Natural killer cell (primary cell): ENCODE measurements around the gene RUVBL1. TPM values are rescaled to one million over a fixed set of nuclear protein-coding genes. Genes with fewer than 3 reads are reported as not detected.
A peak's percentile ranks its signal among the peaks of the same experiment; 100 is the strongest.

Experiments
- ATAC-seq, 3 donors: fragments of 150-1000 bp in 2 of 3; fragments of 200-7000 bp in 1 of 3; cut with Tn5 transposase; 1 replicate in 1 of 3; 2 replicates in 2 of 3; pipeline ENCODE4 v1.10.0; 2021; ENCODE audit warnings: mild to moderate bottlenecking in 2 of 3, moderate library complexity in 2 of 3
- DNase-seq, 2 donors: peaks; one replicate each; pipeline versions ENCODE4 v3.0.0 to v3.0.0-alpha.2; 2013 to 2021; ENCODE audit warnings: mixed read lengths in 1 of 2
- H3K27ac ChIP-seq: one replicate; pipeline ENCODE4 v1.5.1; 2013; ENCODE audit warnings: mild to moderate bottlenecking, low read length
- H3K27me3 ChIP-seq: one replicate; pipeline ENCODE4 v1.6.1; 2013; ENCODE audit warnings: low read length; ENCODE audit not compliant: control insufficient read depth, insufficient read depth
- H3K36me3 ChIP-seq: one replicate; pipeline ENCODE4 v1.6.1; 2013; ENCODE audit warnings: low read length; ENCODE audit not compliant: control insufficient read depth, insufficient read depth
- H3K4me1 ChIP-seq: one replicate; pipeline ENCODE4 v1.6.1; 2013; ENCODE audit warnings: low read length; ENCODE audit not compliant: control insufficient read depth, insufficient read depth
- H3K4me3 ChIP-seq: one replicate; pipeline ENCODE4 v1.5.1; 2013; ENCODE audit warnings: low read length
- H3K9me3 ChIP-seq: one replicate; pipeline ENCODE4 v1.6.1; 2013; ENCODE audit warnings: low read length; ENCODE audit not compliant: control insufficient read depth, insufficient read depth
- H3K27ac Mint-ChIP-seq, 2 donors: one replicate each; pipeline ENCODE4 v1.8.0; 2022; ENCODE audit warnings: mild to moderate bottlenecking in 2 of 2, mixed read lengths in 2 of 2, moderate library complexity in 1 of 2
- H3K27me3 Mint-ChIP-seq, 2 donors: one replicate each; pipeline ENCODE4 v1.8.0; 2022; ENCODE audit warnings: low read depth in 2 of 2, mixed read lengths in 2 of 2
- H3K36me3 Mint-ChIP-seq: one replicate; pipeline ENCODE4 v1.8.0; 2022; ENCODE audit warnings: mixed read lengths
- H3K4me1 Mint-ChIP-seq, 2 donors: one replicate each; pipeline ENCODE4 v1.8.0; 2022; ENCODE audit warnings: mixed read lengths in 2 of 2
- H3K4me3 Mint-ChIP-seq: one replicate; pipeline ENCODE4 v1.8.0; 2022; ENCODE audit warnings: mild to moderate bottlenecking, moderate library complexity, mixed read lengths
- H3K9me3 Mint-ChIP-seq, 2 donors: one replicate each; pipeline ENCODE4 v1.8.0; 2022; ENCODE audit warnings: mixed read lengths in 2 of 2
- WGBS: methylation state at CpG from one replicate; pipeline ENCODE4 v1.1.7; 2013; ENCODE audit warnings: missing lambda C conversion rate; ENCODE audit not compliant: insufficient coverage; 5-methylcytosine and 5-hydroxymethylcytosine counted together
- intact Hi-C: fragments of 100-400 bp; cut with micrococcal nuclease; formaldehyde crosslinking; loops from one replicate; pipeline ENCODE4 v1.14.2; 2022
- total RNA-seq, 4 donors: library from RNA; stranded (reverse); fragments of 120-200 nt in 1 of 4; gene quantifications; one replicate each; pipeline versions ENCODE4 v1.2.3 to v1.2.4, GENCODE V29; 2013 to 2022
- TF ChIP-seq, protein P1 (sequence below): fragments of 200-600 bp; IDR thresholded peaks from one replicate; pipeline ENCODE4 v1.8.0; 2022; ENCODE audit warnings: antibody characterized with exemption

The RUVBL1 gene
- total RNA-seq, 3 donors from 2014 or later (not counting 1 experiment from before 2014, with no cell fraction given), result 11.9 to 18.5 (median 14.1) TPM

DNA sequence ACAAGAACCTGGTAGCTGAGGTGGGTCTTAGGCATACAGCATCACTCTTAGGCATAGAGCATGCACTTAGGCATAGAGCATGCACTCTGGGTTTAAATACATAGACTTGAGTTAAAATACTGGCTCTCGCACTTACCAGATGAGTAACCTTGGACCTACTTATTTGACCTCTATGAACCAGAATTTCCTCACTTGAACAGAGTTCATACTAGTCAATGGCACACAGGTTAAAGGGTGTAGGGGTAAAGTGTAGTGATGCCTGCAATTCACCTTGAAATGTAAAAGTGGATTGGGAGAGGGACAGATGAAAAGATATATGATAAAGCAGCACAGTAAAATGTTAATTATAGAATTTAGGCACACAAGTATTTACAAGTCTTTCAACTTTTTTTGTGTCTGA lies 1.6 kb downstream of the RUVBL1 start:
- Mint-ChIP-seq H3K27ac (peak overlapping the region in 1 of 2 donors; percentile 95), H3K36me3 (no peaks in the 10 kb centered on the region), H3K9me3 (peaks cover 0 to 3% of the 10 kb centered on the region in 2 donors), H3K27me3 (no peaks in the 10 kb centered on the region), H3K4me1 (peaks cover 20 to 29% of the 10 kb centered on the region in 2 donors), H3K4me3 (peak overlapping the region; percentile 99)
- H3K4me1 ChIP-seq, result peaks cover 17% of the 10 kb centered on the region
- no peaks in the 10 kb centered on the region for H3K9me3 ChIP-seq
- H3K27me3 ChIP-seq, result no peaks in the 10 kb centered on the region
- no peak overlapping the region for H3K4me3 ChIP-seq
- H3K36me3 ChIP-seq, result peaks cover 7% of the 10 kb centered on the region
- WGBS, result 100% methylated on average over 1 of the region's 1 CpG
- intact Hi-C loops, result no loop called here
- DNase-seq (no peak), ATAC-seq (no peak)
- TF ChIP-seq, protein P1, sequence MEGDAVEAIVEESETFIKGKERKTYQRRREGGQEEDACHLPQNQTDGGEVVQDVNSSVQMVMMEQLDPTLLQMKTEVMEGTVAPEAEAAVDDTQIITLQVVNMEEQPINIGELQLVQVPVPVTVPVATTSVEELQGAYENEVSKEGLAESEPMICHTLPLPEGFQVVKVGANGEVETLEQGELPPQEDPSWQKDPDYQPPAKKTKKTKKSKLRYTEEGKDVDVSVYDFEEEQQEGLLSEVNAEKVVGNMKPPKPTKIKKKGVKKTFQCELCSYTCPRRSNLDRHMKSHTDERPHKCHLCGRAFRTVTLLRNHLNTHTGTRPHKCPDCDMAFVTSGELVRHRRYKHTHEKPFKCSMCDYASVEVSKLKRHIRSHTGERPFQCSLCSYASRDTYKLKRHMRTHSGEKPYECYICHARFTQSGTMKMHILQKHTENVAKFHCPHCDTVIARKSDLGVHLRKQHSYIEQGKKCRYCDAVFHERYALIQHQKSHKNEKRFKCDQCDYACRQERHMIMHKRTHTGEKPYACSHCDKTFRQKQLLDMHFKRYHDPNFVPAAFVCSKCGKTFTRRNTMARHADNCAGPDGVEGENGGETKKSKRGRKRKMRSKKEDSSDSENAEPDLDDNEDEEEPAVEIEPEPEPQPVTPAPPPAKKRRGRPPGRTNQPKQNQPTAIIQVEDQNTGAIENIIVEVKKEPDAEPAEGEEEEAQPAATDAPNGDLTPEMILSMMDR, result no peak
- H3K27ac ChIP-seq, result no peak overlapping the region

DNA sequence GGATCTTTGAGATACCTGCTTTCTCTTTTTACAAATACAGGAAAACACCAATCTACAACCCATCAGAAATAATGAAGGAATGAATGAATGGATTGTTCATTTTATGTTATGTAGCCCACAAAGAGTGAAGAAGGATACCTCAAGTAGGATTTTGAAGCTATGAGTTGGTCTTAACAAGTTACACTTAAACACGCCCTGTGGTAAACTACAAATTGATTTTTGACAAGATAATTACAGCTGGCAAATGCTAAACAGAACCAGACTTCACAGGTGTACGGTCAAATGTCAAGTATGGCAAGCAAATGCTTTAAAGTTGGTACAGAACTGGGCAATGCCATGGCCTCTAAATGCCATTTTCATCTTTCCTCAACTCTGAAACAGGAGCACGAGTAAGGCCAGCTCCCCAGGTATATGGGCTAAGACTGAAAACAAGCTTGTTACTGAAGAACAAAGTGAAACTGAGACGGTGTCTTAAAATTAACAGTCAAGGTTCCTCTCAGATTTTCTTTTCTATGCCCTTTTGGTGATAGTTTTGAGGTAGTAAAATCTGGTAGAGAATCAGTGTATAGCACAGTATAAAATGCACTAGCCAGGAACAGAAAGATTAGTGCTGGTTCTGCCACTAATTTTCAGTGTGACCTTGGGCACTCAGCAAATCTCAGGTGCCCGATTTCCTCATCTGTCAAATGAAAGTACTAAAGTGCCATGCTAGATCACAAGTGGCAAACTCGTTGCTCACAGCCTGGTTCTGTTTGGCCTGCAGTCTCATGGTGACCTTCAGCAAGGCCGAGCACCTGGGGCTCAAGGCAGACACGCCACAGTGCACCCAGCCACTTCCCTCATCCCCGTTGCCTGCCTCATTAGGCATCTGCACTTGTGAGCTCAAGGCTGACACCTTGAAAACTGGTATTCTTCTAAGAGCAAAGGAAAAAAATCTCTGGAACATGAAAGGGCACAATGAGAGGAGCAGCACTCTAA lies 9.5 kb downstream of the RUVBL1 start:
- Mint-ChIP-seq H3K27ac (peak overlapping the region; percentile 82 to 87), H3K36me3 (peaks cover 7% of the 10 kb centered on the region), H3K4me1 (peaks cover 30 to 32% of the 10 kb centered on the region in 2 donors), H3K4me3 (peak overlapping the region; percentile 70), H3K27me3 (no peaks in the 10 kb centered on the region), H3K9me3 (no peaks in the 10 kb centered on the region)
- no peaks in the 10 kb centered on the region for H3K27me3 ChIP-seq
- H3K4me3 ChIP-seq, result no peak overlapping the region
- TF ChIP-seq, protein P1, result no peak
- H3K36me3 ChIP-seq, result peaks cover 11% of the 10 kb centered on the region
- intact Hi-C loops, result no loop called here
- H3K9me3 ChIP-seq, result no peaks in the 10 kb centered on the region
- DNase-seq, result peak in 1 of 2 donors; percentile 20
- ATAC-seq, result no peak
- peak overlapping the region; percentile 66 for H3K27ac ChIP-seq
- H3K4me1 ChIP-seq, result peaks cover 16% of the 10 kb centered on the region
- 61% methylated on average over 9 of the region's 9 CpGs for WGBS

DNA sequence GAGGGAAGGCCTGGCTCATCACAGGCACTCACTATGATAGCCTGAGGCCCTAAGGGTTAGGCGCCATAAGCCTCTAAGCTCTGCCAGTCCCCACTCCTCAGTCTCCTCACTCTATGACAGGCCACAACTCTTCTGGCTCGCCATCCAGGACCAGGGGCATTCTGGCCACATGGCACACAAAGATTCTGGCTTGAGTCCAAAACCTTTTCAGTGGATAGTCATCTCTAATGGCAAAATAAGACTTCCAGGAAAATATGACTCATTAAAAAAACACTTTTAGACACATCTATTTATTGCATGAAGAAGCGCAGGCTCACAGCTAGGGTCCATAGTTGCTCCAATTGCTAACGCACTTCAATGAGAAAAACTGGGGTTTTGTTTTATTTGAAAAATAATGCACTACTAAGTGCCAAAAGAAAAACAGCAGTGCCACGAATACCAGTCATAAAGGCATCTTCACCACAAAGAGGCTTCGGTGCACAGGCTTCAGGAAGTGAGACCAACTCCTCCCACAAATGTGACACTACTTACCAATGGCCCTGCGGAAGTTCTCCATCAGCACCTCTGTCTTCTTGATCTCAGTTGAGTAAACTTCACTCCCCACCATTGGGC lies 11.1 kb downstream of the RUVBL1 start:
- intact Hi-C loops, result no loop called here
- ATAC-seq (peak; percentile 69 to 83 (median 82)), DNase-seq (peak in 1 of 2 donors; percentile 78)
- H3K27me3 Mint-ChIP-seq, result no peaks in the 10 kb centered on the region
- H3K27ac ChIP-seq, result peak overlapping the region; percentile 66
- H3K9me3 ChIP-seq, result no peaks in the 10 kb centered on the region
- H3K4me1 ChIP-seq, result peaks cover 16% of the 10 kb centered on the region
- H3K4me1 Mint-ChIP-seq, result peaks cover 30 to 32% of the 10 kb centered on the region in 2 donors
- H3K36me3 Mint-ChIP-seq, result peaks cover 7% of the 10 kb centered on the region
- H3K36me3 ChIP-seq, result peaks cover 4% of the 10 kb centered on the region
- WGBS, result 71% methylated on average over 7 of the region's 7 CpGs
- TF ChIP-seq, protein P1, result no peak
- no peak overlapping the region for H3K4me3 ChIP-seq
- H3K27me3 ChIP-seq, result no peaks in the 10 kb centered on the region
- H3K27ac Mint-ChIP-seq, result peak overlapping the region; percentile 82 to 87
- no peaks in the 10 kb centered on the region for H3K9me3 Mint-ChIP-seq
- H3K4me3 Mint-ChIP-seq, result peak overlapping the region; percentile 62
